CD4-positive, alpha-beta T cell treated with Interleukin-17A for 1 hour (primary cell): Measurements from ENCODE around the gene PDE4D.
"Not testable (repeated sequence)": the region's sequence is repeated elsewhere in the genome, so short reads cannot be mapped to it uniquely, and the experiment has no call there.

ENCODE experiments used
- DNase-seq: peaks from one replicate; pipeline ENCODE4 v3.0.0-alpha.2; 2020

PDE4D gene

DNA sequence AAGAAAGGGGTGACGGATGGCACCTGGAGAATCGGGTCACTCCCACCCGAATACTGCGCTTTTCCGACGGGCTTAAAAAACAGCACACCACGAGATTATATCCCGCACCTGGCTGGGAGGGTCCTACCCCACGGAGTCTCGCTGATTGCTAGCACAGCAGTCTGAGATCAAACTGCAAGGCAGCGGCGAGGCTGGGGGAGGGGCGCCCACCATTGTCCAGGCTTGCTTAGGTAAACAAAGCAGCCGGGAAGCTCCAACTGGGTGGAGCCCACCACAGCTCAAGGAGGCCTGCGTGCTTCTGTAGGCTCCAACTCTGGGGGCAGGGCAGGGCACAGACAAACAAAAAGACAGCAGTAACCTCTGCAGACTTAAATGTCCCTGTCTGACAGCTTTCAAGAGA lies 498.6 kb downstream of the PDE4D start:
- not testable (repeated sequence) for DNase-seq

DNA sequence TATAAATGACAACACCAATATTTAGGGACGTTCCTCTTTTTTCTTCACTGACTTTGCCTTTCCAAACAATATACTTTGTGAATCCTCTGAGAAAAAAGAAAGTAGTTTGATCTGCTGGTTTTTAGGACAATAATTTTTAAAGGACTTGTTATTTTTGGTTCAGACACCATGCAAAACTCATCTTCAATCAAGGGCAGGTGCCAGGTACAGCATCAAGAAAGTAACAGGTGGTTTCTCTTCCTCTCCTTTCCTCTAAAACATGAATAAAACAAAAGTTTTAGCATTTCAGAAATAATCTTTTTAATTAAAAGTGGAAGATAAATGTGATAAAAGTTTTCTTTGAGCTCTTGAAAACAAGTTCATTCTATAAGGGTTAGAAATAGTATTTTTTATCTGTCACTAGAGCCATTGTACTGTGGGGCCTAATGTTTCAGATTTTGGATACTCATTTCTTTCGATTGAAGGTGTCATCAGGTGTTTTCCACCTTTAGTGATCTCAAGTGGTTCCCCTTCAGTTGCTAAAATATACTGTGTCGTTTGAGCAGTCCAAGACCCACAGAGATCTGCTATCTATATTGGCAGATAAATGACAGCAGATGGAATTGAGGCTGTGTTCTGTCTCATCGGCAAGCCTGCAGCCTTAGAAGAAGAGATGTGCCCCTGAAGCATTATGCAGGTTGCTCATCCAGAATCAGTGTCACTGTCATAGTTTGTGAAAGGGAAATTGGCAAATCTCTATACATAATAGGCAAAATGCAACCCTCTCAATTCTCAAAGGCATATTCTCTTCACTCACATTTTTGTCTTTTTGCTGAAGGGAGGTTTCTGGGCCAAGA lies 499.7 kb downstream of the PDE4D start:
- no peak for DNase-seq

DNA sequence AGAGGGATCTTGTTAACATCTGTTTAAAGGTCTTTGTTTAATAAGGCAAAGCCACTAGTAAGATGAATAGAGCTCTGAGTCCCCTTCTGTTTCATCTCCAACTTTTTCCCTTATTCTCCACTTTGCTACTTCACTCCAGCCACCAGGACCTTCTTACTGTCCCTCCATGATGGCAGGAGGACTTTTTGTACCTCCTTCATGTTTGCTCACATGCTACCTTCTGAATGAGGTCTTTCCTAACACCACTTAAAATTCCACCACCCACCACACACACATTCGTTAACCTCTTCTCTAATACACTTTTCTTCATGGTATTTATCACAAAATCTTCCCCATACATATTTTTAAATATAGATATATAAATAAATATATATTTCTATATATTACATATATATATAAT lies 501.9 kb downstream of the PDE4D start:
- DNase-seq, result no peak

DNA sequence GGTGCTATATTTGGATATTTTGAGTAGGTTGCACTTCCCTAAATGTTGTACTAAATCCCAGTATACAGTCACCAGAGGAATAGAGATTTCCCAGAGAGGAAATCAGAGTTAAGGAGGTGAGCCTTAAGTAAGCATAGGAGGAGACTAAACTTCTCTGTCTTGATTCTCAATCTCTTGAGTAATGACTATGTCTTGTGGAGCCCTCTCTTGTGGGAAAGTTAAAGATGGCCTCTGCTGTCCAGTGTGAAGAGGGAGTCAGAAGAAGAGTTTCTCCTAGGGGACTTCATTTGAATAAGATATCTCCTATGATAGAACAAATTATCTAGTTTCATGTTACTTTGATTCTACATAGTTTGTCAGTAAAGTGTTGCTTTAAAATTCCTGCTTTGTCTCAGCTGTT lies 502.5 kb downstream of the PDE4D start:
- no peak for DNase-seq

DNA sequence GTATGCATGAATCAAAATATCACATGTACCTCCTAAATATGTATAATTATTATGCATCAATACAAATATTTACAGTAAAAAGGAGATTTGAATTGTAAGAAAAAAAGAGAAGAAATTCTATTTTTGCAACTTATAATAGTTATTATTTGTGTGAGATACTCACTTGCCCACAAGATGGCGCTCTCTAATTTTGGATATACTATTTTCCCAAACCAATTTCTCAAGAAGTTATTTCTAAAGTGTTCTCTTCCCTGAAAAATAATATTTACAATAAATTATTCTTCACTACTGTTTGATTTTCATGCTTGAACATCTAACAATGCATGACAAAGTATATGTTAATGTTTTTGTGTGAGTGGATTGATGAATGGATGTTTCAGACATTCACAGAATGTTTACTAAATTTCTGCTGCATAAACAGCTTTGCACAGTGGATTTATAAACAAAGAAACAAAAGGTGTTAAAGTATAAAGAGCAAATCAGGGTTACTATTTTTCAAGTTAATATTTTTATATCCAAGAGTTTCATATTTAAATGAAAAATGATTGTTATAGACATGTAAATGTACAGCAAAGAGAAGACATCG lies 503.4 kb downstream of the PDE4D start:
- DNase-seq, result peak; percentile 12

DNA sequence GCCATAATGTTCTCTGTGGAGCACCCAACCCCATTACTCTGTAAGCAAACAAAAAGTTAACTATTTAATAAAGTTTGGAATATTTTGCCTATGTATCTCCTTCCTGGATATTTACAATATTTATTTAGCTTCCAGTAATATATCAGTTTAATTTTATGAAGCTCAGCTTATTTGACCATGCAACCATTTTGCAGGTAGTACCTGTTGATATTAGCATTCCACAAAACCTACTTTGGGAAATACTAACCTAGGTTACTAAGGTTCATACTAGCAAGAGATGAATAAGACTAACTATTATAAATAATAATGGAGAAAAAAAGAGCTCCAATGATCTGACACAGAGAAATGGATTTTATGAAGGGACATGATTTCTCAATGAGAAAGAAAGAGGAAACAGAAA lies 506.4 kb downstream of the PDE4D start:
- DNase-seq, result no peak

DNA sequence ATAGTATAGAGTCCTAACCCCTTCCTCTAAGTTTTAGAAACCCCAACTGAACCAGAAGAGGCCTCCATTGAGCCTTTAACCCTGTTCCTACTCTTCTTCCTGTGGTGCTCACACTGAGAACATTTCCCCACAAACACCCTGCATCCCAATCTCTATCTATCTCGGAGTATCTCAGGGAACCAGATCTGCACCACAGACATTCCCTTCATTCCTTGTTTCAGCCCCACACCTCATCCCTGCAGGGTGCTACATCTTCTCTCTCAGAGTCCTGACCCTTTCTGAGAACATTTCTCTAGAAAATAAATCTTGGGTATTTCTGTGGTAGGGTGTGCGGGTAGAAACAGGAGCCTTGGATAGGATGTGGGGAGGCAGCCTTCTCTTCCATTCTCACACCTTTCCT lies 507.8 kb downstream of the PDE4D start:
- no peak for DNase-seq

DNA sequence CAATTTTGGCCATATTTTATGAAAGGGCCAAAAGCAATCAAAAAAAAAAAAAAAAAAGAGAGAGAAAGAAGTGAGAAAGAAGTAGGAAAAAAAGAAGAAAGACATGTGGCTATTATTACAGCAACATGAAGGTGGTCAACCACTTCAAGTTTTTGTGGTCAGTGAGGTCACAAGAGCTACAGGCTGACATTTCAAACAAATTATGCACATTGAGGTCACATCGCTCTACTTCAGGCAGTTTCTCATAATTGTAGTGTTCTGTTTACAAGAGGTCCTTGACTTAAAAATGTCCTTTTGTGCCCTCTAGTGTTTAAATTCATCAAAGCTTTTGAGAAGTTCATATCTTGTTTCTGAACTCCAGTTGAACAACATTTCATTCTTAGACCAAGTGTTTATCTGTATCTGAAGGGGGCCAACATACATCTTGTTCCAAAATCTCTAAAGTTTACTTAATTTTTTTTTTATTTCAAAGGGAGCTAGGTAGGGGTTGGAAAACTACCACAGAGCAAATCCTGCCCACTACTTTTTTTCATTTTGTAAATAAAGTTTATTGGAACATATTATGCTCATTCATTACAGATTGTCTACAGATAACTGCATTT lies 513.1 kb downstream of the PDE4D start:
- DNase-seq, result peak; percentile 54

DNA sequence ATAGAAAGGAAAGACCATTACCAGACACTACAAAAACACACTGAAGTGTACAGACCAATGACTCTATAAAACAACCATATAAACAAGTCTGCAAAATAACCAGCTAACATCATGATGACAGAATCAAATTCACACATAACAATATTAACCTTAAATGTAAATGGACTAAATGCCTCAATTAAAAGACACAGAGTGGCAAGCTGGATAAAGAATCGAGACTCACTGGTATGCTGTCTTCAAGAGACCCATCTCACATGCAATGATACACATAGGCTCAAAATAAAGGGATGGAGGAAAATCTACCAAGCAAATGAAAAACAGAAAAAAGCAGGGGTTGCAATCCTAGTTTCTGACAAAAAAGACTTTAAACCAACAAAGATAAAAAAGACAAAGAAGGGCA lies 519.5 kb downstream of the PDE4D start:
- DNase-seq, result not testable (repeated sequence)

DNA sequence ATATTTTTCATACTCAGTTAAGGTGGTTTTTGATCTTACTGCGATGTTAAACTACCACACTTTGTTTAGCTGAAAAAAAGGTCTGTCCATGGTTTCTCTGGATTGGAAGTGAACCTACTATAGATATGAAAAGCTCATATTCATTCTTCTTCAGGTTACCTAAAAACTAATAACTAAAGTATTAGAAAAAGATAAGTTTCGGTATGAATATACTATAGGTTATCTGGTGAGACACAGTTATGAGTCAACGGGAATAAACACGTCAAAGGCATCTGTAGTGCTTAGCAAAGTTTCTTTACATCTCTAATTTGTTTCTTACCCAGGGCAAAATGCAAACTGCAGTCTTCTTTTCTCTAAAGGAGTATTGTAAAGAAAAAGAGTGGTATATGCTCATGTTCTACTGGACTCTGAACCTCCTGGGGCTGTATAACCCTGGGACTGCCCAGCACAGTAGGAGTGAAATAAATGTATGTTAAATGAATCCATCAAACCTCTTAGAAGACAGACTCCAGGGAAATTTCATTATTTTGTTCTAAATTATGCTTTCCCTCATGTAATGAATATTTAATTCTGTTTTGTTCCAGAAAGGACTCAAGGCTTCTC lies 521.9 kb downstream of the PDE4D start:
- no peak for DNase-seq

DNA sequence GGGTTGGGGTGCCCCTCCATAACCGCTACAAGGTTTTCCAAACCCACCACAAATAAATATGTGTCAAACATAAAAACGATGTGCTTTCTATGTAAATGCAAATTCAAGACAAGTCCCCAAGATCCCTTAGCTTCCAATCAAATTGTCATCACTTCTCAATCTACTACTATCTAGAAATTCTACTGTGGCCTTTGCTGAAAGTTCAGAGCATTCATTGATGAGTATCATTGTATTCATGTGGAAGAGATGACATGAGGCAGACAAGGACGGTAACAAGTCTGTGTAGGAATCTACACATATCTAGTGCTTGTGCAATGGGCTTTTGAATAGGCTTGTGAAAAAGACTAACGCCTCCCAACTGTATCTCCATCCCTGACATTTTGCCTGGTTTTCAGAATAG lies 524.6 kb downstream of the PDE4D start:
- no peak for DNase-seq

DNA sequence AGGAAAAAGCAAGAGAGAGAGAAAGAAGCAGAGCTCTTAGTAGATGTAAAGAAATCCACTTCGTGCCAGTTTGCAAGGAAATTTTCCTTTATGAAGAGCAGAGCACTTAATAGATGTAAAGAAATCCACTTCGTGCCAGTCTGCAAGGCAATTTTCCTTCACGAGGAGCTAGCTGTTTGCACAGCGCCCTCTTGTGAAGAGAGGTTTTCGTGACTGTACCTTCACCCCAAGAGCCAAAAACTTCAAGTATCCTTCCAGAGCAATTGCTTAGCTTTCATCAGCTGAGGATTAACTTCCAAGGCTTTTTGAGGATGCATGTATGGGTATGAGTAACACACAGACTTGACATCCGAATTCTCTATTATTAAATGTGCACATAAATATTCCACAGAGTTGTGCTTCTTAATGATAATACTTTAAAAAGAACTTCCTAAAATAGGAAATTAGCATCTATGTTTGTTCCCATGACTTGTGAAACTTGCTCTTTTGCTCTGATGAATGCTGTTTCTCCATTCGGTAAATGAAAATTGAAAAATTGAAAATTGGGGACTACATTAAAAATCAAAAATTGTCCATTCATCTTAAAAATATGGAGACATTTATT lies 525.6 kb downstream of the PDE4D start:
- DNase-seq, result peak; percentile 33

DNA sequence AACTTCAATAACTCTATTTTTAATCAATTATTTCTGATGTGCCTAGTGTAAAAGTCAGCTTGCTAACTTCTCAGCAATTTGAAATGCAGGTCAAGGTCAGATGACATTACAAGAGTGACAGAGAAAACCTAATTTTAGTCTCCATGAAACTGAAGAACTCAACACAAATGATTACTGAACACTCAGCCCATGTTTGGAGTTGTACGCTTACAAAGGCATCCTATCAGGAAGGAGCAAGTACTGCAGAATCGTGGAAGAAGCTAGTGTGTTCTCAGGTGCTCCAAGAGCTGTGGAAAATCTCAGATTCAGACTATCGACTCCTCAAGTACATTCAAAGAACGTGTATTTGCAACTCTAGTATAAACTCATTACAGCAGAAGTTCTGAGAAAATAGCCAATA lies 526.7 kb downstream of the PDE4D start:
- DNase-seq, result no peak

DNA sequence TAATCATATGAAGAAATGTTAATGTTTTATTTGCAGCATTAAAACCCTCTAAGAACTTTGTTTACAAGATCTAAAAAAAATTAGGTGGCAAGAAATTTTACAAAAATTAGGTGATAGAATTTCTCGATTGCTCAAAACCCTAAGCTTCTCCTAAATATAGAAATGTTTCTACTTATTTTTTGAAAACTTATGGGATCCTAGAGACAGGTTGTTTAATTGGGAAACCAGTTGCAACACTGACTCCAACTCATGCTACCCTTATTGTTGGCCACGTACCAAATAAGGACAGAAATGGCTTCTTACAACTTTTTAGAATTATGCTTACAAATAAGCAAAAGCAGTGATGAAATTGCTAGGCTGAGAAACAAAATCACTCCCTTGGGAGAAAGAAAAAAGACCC lies 531.1 kb downstream of the PDE4D start:
- DNase-seq, result no peak

DNA sequence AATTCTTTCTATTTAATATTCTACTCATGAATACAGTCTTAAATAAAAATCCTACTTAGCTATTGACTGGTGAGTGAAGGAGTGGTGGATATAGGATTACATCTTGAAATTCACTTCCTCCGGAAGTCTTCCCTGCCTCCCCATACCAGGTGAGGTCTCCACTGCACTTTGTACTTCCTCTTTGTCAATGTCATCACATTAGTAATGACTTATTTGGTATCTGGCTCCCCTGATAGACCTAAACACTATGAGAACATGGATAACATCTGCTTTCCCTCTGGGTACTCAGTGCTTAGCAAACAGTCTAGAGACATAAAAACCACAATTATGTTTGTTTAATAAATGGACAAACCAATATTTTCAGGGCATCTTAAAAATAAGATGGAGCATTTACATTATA lies 532.1 kb downstream of the PDE4D start:
- DNase-seq, result no peak

DNA sequence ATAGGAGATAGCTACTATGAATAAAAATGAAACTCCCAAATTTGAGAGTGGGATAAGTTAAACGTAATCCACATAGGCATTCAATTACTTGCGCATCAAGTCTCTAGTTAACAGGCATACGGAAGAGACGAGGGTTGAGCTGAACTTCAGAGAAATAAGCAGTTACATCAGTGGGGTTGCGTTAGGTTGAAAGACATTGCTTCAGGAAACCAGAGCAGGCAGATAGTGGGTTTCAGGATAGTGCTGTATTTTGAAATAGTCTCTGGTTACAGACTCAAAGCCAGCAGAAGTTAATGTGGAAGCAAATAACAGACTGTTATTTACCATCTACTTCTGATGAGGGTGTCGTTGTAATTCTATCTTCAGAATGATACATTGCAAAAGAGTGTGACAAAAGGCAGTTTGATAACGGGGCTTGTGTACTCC lies 533.4 kb downstream of the PDE4D start:
- DNase-seq, result no peak

DNA sequence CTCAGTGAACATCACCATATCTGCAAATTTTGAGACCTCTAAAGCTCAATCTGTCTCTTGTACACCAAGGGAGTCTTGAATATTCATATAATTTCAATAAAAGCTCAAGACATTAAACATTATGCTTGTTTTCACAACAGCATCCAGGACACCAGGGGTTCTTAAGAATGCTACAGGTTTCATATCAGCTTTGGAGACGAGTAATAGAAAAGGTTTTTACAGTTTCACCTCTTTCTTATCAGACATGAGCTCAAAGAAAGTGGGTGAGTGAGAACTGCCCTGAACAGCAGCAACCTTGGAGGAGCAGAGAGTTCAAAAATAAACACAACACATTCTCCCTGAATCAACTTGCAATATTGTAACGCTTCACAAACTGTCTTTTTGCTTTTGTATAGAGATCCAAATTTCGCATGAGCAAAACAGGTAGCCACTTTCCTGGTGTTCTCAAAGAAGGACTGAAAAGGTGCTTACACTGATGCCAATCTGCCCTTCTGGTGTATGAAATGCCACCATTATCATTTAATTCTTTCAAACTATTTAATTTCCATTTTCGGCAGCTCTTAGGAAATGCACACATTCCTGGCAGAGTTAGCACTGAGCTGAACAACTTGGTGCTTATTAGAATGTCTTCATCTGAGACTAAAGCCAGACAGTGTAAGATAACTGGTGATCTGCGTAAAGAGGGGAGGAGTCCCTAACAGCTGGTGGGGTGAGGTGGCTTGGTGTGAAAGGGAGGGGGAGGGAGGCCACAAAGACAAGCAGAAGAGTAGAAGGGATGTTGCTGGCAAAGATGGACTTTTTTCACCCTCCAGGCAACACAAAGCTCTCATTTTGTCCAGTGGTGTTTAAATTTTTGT lies 535.3 kb downstream of the PDE4D start:
- DNase-seq, result no peak

DNA sequence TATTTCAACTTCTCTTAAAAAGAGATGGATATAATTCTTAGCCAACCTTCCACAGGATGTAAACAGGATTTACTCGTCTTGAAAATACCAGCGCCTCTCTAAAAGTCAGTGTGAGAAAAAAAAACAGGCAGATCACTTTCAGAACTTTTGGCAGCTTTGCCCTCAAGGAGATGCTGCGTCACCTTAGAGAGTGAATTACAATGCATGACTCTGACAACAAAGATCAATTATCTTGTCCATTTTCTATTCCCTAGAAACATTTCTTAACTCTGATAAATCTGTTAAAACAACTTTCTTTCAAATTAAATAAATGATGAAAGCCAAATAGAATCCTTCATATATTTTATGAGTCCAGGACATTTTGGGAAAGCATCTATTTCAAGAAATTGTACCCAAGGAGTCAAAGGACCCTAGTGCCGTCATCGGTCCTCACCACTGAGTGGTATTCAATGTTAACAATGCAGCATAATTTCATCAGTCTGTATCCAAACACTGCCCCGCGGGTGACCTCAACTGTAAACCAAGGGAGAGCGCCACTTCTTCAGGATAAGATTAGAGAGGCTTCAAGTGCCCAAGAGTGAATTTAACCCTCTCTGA lies 536.0 kb downstream of the PDE4D start:
- no peak for DNase-seq

DNA sequence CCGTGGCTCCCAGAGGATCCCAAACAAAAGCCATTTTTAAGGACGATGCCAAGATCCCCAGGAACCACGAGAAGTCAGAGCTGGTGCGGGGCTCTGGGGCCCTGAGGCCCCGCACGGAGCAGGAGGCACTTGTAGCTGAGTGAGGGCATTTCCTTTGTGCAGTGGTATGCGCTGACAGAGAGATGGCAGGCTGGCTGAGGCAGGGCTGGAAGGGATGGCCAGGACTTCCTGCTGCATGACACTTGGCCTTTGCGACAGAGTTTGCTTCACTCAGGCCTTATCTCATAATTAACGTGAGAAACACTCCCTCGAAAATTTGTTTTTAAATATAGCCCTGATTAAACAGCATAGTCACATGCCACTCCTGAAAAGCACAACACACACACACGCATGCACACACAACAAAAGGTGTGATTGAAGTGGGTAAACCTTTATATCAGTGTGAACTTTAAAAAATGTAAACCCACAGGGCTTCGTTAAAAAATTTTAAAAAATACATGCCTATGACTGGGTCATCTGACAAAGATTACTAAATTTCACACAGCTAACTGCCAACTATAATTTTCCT lies 536.6 kb downstream of the PDE4D start:
- DNase-seq, result no peak

DNA sequence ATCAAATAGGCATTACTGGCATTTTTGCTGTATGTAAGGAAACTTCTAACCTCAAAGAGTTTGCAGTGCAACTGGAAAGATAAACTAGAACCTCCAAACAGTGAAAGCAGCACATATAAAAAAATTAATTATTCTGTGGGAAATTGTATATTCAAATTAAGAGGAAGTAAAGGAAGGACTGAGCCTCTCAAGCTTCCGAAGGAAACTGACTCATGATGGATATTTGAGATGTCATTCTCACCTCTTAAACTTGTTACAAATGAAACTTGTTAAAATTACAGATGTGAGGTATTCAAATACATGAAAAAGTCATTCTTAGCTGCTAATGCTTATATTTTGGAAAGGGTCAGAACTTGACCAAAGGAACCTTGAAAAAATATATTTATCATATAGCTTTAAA lies 538.7 kb downstream of the PDE4D start:
- no peak for DNase-seq

DNA sequence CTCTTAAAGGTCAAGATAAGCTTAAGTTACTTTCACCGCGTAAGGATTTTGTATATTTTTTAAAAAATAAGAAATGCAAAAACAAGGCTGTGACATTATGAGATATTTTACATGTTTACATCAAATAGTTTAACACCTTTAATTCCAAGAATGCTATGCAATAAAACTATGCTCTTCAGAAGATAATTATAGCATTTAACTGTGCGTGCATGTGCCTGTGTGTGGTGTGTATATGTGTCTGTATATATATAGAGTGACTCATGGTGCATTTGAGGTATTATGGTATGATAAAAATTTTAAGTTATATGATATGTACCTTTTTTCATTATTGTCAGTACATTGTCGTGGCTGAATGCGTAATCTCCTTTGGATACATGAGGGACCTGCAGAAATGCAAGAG lies 539.3 kb downstream of the PDE4D start:
- DNase-seq, result no peak
